SK-N-SH treated with all-trans-retinoic acid at 6 μM for 48 hours (cell line): ENCODE results near the gene ACBD5.

Experiments
- ATAC-seq: fragments of 200-7000 bp; cut with Tn5 transposase; 3 replicates; pipeline ENCODE4 v1.9.1; 2020; ENCODE audit warnings: mild to moderate bottlenecking, moderate library complexity
- ARNTL ChIP-seq: fragments of 450-650 bp; formaldehyde crosslinking; IDR thresholded peaks from 2 replicates; pipeline ENCODE4 v1.5.0; 2020; ENCODE audit warnings: low read depth, mild to moderate bottlenecking, moderate library complexity, borderline replicate concordance
- BACH2 ChIP-seq: fragments of 250-450 bp; sonication (Bioruptor Pico); IDR thresholded peaks from 2 replicates; pipeline ENCODE4 v1.9.0; 2021; ENCODE audit warnings: mild to moderate bottlenecking, borderline replicate concordance
- CSDC2 ChIP-seq: fragments of 250-450 bp; sonication (Bioruptor Pico); IDR thresholded peaks from 2 replicates; pipeline ENCODE4 v1.5.0; 2020; ENCODE audit warnings: mild to moderate bottlenecking, moderate library complexity
- GLIS3 ChIP-seq: fragments of 250-450 bp; sonication (Bioruptor Pico); IDR thresholded peaks from 2 replicates; pipeline ENCODE4 v1.5.0; 2020; ENCODE audit warnings: mild to moderate bottlenecking, moderate library complexity
- ISL1 ChIP-seq: fragments of 250-450 bp; sonication (Bioruptor Pico); IDR thresholded peaks from 2 replicates; pipeline ENCODE4 v2.1.2; 2022; ENCODE audit warnings: mild to moderate bottlenecking, moderate library complexity
- OSR1 ChIP-seq: fragments of 250-450 bp; sonication (Bioruptor Pico); IDR thresholded peaks from 2 replicates; pipeline ENCODE4 v1.8.0; 2022; ENCODE audit warnings: moderate library complexity, mild to moderate bottlenecking, inconsistent platforms
- PPARA ChIP-seq: fragments of 250-450 bp; sonication (Bioruptor Pico); IDR thresholded peaks from 2 replicates; pipeline ENCODE4 v1.5.0; 2020; ENCODE audit warnings: mild to moderate bottlenecking, borderline replicate concordance
- SNAI2 ChIP-seq: fragments of 250-450 bp; sonication (Bioruptor Pico); IDR thresholded peaks from 2 replicates; pipeline ENCODE4 v1.5.0; 2020; ENCODE audit warnings: mild to moderate bottlenecking, moderate library complexity
- TCF4 ChIP-seq: fragments of 250-450 bp; sonication (Bioruptor Pico); IDR thresholded peaks from 2 replicates; pipeline ENCODE4 v1.8.0; 2021; ENCODE audit warnings: mild to moderate bottlenecking, moderate library complexity, borderline replicate concordance
- TOX ChIP-seq: fragments of 250-450 bp; sonication (Bioruptor Pico); IDR thresholded peaks from 2 replicates; pipeline ENCODE4 v1.8.0; 2021; ENCODE audit warnings: mild to moderate bottlenecking, moderate library complexity, borderline replicate concordance
- ZC3H10 ChIP-seq: fragments of 250-450 bp; sonication (Bioruptor Pico); IDR thresholded peaks from 2 replicates; pipeline ENCODE4 v1.5.1; 2021; ENCODE audit warnings: mild to moderate bottlenecking, moderate library complexity
- ZFP3 ChIP-seq: fragments of 250-450 bp; sonication (Bioruptor Pico); IDR thresholded peaks from 2 replicates; pipeline ENCODE4 v1.5.0; 2020; ENCODE audit warnings: mild to moderate bottlenecking, moderate library complexity
- ZFP30 ChIP-seq: fragments of 450-650 bp; formaldehyde crosslinking; IDR thresholded peaks from 2 replicates; pipeline ENCODE4 v1.5.0; 2022; ENCODE audit warnings: mild to moderate bottlenecking, moderate library complexity
- ZNF565 ChIP-seq: fragments of 450-650 bp; formaldehyde crosslinking; conservative IDR thresholded peaks from 2 replicates; pipeline ENCODE4 v1.5.0; 2020; ENCODE audit warnings: low read depth, mild to moderate bottlenecking, moderate library complexity
- ZNF70 ChIP-seq: fragments of 450-650 bp; formaldehyde crosslinking; IDR thresholded peaks from 2 replicates; pipeline ENCODE4 v1.5.0; 2020; ENCODE audit warnings: mild to moderate bottlenecking, moderate library complexity
- TF ChIP-seq, protein P1 (sequence below): fragments of 250-450 bp; sonication (Bioruptor Pico); IDR thresholded peaks from 2 replicates; pipeline ENCODE4 v1.8.0; 2020; ENCODE audit warnings: mild to moderate bottlenecking, moderate library complexity, borderline replicate concordance
- TF ChIP-seq, protein P2 (sequence below): fragments of 250-450 bp; sonication (Bioruptor Pico); IDR thresholded peaks from 2 replicates; pipeline ENCODE4 v1.5.1; 2021; ENCODE audit warnings: mild to moderate bottlenecking, moderate library complexity
- TF ChIP-seq, protein P3 (sequence below): fragments of 250-450 bp; sonication (Bioruptor Pico); IDR thresholded peaks from 2 replicates; pipeline ENCODE4 v1.5.1; 2020; ENCODE audit warnings: low read depth, mild to moderate bottlenecking, moderate library complexity
- TF ChIP-seq, protein P4 (sequence below): fragments of 250-450 bp; sonication (Bioruptor Pico); IDR thresholded peaks from 2 replicates; pipeline ENCODE4 v1.8.0; 2021; ENCODE audit warnings: low read depth, mild to moderate bottlenecking, moderate library complexity, borderline replicate concordance

Gene ACBD5

DNA sequence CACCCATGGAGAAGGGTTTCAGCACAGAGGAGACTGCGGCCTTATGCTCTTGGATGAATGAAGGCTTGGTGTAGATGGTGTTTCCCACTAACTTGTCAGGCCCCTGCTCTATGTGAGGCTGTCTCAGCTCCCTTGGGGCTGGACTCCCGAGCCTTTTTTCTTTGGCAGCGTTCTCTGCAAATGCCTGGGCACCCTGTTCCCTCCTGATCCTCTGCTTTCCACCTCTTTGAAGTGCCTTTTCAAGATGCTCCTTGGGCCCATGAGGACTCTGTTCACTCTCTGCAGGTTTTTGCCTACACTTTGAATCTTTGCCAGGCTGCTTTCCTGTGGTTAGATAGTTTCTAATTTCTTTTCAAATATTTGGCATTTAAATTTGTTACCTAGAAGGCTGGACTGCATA, 6.8 kb upstream of the ACBD5 start:
- TF ChIP-seq OSR1 (no peak), BACH2 (CRISPR knock-in tag) (no peak)
- TF ChIP-seq, protein P1, sequence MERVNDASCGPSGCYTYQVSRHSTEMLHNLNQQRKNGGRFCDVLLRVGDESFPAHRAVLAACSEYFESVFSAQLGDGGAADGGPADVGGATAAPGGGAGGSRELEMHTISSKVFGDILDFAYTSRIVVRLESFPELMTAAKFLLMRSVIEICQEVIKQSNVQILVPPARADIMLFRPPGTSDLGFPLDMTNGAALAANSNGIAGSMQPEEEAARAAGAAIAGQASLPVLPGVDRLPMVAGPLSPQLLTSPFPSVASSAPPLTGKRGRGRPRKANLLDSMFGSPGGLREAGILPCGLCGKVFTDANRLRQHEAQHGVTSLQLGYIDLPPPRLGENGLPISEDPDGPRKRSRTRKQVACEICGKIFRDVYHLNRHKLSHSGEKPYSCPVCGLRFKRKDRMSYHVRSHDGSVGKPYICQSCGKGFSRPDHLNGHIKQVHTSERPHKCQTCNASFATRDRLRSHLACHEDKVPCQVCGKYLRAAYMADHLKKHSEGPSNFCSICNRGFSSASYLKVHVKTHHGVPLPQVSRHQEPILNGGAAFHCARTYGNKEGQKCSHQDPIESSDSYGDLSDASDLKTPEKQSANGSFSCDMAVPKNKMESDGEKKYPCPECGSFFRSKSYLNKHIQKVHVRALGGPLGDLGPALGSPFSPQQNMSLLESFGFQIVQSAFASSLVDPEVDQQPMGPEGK, result no peak
- TF ChIP-seq, protein P2, sequence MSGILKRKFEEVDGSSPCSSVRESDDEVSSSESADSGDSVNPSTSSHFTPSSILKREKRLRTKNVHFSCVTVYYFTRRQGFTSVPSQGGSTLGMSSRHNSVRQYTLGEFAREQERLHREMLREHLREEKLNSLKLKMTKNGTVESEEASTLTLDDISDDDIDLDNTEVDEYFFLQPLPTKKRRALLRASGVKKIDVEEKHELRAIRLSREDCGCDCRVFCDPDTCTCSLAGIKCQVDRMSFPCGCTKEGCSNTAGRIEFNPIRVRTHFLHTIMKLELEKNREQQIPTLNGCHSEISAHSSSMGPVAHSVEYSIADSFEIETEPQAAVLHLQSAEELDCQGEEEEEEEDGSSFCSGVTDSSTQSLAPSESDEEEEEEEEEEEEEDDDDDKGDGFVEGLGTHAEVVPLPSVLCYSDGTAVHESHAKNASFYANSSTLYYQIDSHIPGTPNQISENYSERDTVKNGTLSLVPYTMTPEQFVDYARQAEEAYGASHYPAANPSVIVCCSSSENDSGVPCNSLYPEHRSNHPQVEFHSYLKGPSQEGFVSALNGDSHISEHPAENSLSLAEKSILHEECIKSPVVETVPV (CRISPR knock-in tag), result no peak
- TF ChIP-seq, protein P3, sequence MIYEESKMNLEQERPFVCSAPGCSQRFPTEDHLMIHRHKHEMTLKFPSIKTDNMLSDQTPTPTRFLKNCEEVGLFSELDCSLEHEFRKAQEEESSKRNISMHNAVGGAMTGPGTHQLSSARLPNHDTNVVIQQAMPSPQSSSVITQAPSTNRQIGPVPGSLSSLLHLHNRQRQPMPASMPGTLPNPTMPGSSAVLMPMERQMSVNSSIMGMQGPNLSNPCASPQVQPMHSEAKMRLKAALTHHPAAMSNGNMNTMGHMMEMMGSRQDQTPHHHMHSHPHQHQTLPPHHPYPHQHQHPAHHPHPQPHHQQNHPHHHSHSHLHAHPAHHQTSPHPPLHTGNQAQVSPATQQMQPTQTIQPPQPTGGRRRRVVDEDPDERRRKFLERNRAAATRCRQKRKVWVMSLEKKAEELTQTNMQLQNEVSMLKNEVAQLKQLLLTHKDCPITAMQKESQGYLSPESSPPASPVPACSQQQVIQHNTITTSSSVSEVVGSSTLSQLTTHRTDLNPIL (CRISPR knock-in tag), result no peak
- no peak for ATAC-seq

DNA sequence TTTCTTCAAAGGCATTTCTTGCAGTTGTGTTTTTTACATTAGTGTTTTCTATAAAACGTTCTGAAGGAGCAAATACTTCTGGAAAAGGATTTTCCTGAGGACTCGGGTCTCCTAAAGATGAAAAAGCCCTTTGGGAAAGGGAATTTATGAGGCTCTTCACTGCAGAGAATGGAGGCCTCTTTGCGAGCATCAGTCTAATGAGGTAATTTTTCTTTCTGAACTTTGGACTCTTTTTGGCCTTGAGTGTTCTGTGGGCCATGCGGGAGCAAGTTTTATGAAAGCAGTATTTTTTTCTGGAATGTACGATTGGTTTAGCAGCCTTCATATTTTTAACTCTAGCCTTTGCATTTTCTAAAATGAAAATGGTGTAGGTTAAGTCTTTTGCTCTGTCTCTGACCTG, 6.4 kb upstream of the ACBD5 start:
- TF ChIP-seq ZNF70, result no peak
- TF ChIP-seq, protein P1, result no peak
- no peak for ATAC-seq

DNA sequence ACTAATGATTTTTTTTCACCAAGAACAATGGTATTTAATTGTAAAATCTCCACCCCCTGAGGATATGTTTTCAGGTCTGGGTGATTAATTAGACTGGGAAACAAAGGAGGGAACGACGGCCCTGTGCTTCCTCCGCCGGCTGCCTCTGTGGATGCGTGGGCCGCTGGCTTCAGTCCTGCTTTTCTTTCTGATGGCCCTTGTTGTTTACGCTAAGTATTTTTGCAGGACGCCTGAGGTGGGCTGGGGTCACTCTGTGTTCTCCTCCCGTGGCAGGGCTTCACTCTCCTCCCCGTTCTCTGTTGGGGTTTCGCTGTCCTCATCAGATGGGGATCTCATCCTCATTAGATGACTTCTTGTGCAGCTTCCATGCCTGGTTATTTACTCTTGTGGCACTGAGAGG, 5.2 kb upstream of the ACBD5 start:
- ATAC-seq, result no peak
- no peak for TF ChIP-seq OSR1
- TF ChIP-seq ZFP3 (CRISPR knock-in tag), result no peak
- TF ChIP-seq ZFP30 (CRISPR knock-in tag), result no peak
- TF ChIP-seq PPARA (CRISPR knock-in tag), result no peak
- TF ChIP-seq CSDC2 (CRISPR knock-in tag), result no peak
- TF ChIP-seq, protein P3 (CRISPR knock-in tag), result no peak
- no peak for TF ChIP-seq TOX
- no peak for TF ChIP-seq TCF4 (CRISPR knock-in tag)
- TF ChIP-seq ISL1 (CRISPR knock-in tag), result no peak
- no peak for TF ChIP-seq BACH2 (CRISPR knock-in tag)
- TF ChIP-seq, protein P2 (CRISPR knock-in tag), result no peak

DNA sequence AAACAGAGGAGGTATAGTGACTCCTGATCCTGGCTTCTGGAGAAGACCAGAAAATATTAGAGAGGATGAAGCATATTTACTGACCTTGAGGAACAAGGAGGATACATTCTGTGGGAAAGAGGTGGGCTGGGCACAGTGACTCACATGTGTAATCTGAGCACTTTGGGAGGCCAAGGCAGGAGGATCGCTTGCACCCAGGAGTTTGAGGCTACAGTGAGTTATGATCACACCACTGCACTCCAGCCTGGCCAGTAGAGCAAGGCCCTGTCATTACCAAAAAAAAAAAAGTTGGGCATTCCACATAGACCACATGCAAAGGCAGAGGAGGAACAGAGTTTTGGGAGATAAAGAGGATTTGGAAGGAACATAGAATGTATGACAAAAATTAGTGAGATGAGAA, 4.4 kb upstream of the ACBD5 start:
- ATAC-seq, result no peak
- TF ChIP-seq ZFP30 (CRISPR knock-in tag), result no peak
- TF ChIP-seq SNAI2, result no peak
- TF ChIP-seq, protein P2 (CRISPR knock-in tag), result no peak
- TF ChIP-seq ZNF70, result no peak
- TF ChIP-seq OSR1, result no peak
- TF ChIP-seq ARNTL (CRISPR knock-in tag), result no peak
- no peak for TF ChIP-seq TOX
- TF ChIP-seq ZFP3 (CRISPR knock-in tag), result no peak
- no peak for TF ChIP-seq ISL1 (CRISPR knock-in tag)
- TF ChIP-seq ZNF565 (CRISPR knock-in tag), result no peak
- no peak for TF ChIP-seq GLIS3 (CRISPR knock-in tag)
- no peak for TF ChIP-seq ZC3H10 (CRISPR knock-in tag)
- TF ChIP-seq TCF4 (CRISPR knock-in tag), result no peak
- TF ChIP-seq, protein P4, sequence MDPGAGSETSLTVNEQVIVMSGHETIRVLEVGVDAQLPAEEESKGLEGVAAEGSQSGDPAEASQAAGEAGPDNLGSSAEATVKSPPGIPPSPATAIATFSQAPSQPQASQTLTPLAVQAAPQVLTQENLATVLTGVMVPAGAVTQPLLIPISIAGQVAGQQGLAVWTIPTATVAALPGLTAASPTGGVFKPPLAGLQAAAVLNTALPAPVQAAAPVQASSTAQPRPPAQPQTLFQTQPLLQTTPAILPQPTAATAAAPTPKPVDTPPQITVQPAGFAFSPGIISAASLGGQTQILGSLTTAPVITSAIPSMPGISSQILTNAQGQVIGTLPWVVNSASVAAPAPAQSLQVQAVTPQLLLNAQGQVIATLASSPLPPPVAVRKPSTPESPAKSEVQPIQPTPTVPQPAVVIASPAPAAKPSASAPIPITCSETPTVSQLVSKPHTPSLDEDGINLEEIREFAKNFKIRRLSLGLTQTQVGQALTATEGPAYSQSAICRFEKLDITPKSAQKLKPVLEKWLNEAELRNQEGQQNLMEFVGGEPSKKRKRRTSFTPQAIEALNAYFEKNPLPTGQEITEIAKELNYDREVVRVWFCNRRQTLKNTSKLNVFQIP (CRISPR knock-in tag), result no peak
- TF ChIP-seq CSDC2 (CRISPR knock-in tag), result no peak
